Subcutaneous abdominal adipose tissue (tissue), 5 donors: ENCODE results near the gene MRPL2.
A peak's percentile ranks its signal among the peaks of the same experiment; 100 is the strongest.

Experiments
- H3K27ac ChIP-seq: one replicate; pipeline ENCODE4 v1.7.0; 2013; ENCODE audit warnings: low read depth, mild to moderate bottlenecking, inconsistent platforms, low read length, moderate library complexity
- H3K27me3 ChIP-seq, 5 donors: one replicate each; pipeline ENCODE4 v1.7.0; 2013; ENCODE audit warnings: low read length in 5 of 5, inconsistent platforms in 1 of 5; ENCODE audit not compliant: control insufficient read depth in 5 of 5, insufficient read depth in 4 of 5
- H3K36me3 ChIP-seq, 5 donors: one replicate each; pipeline ENCODE4 v1.7.0; 2013; ENCODE audit warnings: low read length in 5 of 5; ENCODE audit not compliant: control insufficient read depth in 5 of 5, insufficient read depth in 5 of 5
- H3K4me1 ChIP-seq, 5 donors: one replicate each; pipeline ENCODE4 v1.7.0; 2013; ENCODE audit warnings: low read length in 5 of 5, mild to moderate bottlenecking in 3 of 5, moderate library complexity in 1 of 5; ENCODE audit not compliant: control insufficient read depth in 5 of 5, insufficient read depth in 5 of 5
- H3K4me3 ChIP-seq, 5 donors: one replicate each; pipeline ENCODE4 v1.7.0; 2013; ENCODE audit warnings: low read length in 5 of 5, low read depth in 1 of 5
- H3K9ac ChIP-seq, 5 donors: one replicate each; pipeline ENCODE4 v1.7.0; 2013; ENCODE audit warnings: low read length in 5 of 5, mild to moderate bottlenecking in 4 of 5, moderate library complexity in 3 of 5
- H3K9me3 ChIP-seq, 5 donors: one replicate each; pipeline ENCODE4 v1.7.0; 2013; ENCODE audit warnings: low read length in 5 of 5; ENCODE audit not compliant: control insufficient read depth in 5 of 5
- donor health status: healthy.
- donor health status: healthy.
- donor health status: healthy.
- donor health status: healthy.
- donor health status: healthy.

The MRPL2 gene

DNA sequence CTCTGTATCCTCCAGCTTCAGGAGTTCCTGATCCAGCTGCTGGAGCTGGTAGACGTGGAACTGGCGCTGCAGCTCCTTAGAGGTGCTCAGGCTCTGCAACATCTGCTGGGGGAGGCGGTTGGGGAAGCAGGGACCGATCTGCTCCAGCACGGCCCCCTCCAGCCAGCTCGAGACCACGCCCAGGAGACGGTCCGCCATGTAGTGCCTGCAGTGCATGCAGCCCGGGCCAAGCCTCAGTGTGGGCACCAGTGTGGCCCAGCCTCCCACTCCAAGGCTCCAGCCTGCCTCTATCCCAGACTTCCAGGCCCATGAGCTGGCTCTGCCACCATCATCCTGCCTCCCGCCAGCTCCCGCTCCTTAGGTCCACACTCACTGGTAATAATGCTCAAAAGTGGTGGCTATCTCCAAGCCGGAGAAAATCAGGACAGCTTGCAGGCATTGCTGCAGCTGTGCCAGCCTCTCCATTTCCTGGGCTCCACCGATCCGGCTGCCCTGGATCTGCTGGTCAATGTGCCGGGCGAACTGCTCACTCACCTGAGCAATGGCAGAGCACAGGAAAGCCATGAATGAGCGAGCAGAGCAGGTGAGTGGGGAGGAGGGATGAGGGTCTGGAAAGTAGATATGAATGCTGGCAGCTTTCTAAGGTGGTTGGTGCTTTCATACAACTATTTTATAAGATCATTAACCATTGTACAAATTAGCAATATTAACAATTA, 18.5 kb downstream of the MRPL2 start:
- Histone ChIP-seq H3K27ac (no peak overlapping the region), H3K27me3 (no peaks in the 10 kb centered on the region), H3K4me1 (no peaks in the 10 kb centered on the region), H3K4me3 (no peak overlapping the region), H3K9me3 (no peaks in the 10 kb centered on the region), H3K9ac (no peak overlapping the region), H3K36me3 (peaks cover 0 to 86% (median 75%) of the 10 kb centered on the region in 5 donors)

DNA sequence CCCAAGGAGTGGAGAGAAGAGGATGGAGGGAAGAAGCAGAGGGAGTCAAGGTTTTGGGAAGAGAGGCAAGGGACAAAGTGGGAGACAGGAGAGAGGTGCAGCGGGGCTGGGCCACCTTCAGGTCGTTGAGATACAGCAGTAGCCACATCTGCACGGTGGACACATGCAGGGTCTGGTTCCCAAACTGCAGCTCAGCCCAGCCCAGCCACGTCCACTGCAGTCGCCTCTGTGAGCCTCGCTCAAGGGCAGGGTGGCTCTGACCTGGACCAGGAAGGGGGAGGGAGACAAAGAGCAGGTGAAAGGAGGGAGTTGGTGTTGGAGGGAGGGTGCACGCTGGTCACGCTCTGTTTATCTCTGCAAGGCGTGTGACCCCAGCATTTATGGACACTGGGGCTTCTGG, 20.5 kb downstream of the MRPL2 start:
- H3K9ac ChIP-seq = no peak overlapping the region
- peaks cover 0 to 85% (median 74%) of the 10 kb centered on the region in 5 donors for H3K36me3 ChIP-seq
- no peak overlapping the region for H3K27ac ChIP-seq
- no peaks in the 10 kb centered on the region for H3K4me1 ChIP-seq
- H3K4me3 ChIP-seq = no peak overlapping the region
- no peaks in the 10 kb centered on the region for H3K27me3 ChIP-seq
- no peaks in the 10 kb centered on the region for H3K9me3 ChIP-seq

DNA sequence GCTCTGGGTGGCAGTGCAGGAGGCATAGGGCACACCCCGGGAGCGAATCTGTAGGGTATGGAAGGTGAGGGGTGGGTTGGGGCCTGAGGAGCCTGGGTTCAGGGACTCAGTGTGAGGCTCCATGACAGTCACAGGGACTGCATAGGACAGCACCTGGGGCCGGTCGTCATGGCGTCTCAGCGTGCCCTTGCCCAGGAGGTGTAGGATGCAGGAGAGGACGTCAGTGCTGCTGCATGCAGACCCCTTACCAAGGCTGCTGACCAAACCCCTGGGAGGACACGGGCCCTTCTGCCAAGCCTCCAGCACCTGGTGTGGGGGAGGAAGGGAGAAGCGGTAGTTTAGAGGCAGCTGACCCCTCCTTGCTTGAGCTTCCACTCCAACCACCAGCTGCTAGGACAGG, 21.5 kb downstream of the MRPL2 start:
- Histone ChIP-seq H3K9me3 (no peaks in the 10 kb centered on the region), H3K36me3 (peaks cover 0 to 83% (median 70%) of the 10 kb centered on the region in 5 donors), H3K27me3 (no peaks in the 10 kb centered on the region), H3K9ac (no peak overlapping the region), H3K27ac (no peak overlapping the region), H3K4me1 (no peaks in the 10 kb centered on the region), H3K4me3 (no peak overlapping the region)

DNA sequence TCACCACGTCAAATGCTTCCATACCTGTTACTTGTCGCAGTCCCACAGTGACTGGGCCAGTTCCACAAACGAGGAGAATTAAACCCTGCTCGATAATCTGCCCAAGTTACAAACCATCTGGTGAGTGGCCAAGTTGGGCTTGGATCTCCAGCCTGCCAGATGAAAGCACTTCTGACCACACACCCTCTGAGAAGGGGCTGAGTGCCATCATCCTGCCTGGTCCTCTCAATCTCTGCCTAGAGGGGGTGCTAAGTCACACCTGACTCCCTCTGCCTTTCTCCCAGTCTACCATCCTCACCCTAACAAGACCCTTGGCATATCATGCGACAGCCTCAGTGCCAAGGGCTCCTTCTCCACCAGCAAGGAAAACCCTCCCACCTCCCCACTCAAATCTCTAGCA, 22.0 kb downstream of the MRPL2 start:
- H3K9ac ChIP-seq = no peak overlapping the region
- peaks cover 0 to 84% (median 70%) of the 10 kb centered on the region in 5 donors for H3K36me3 ChIP-seq
- H3K4me1 ChIP-seq = no peaks in the 10 kb centered on the region
- no peaks in the 10 kb centered on the region for H3K27me3 ChIP-seq
- no peak overlapping the region for H3K27ac ChIP-seq
- H3K9me3 ChIP-seq = no peaks in the 10 kb centered on the region
- no peak overlapping the region for H3K4me3 ChIP-seq

DNA sequence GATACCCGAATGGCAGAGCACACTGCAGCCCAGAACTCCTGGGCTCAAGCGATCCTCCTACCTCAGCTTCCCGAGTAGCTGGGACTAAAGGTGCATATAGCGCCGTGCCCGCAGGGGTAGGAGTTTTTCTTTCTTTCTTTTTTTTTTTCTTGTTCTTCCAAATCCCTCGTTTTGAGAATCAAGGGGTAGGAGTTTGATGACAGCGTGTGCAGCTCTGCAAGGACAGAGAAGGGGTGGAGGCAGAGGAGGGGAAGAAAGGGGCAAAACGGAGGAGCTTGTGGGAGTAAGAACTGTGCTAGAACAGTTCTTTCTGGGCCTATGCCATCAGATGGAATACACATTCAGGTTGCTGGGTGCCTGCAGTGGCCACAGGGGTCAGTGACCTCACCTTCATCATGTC, 22.5 kb downstream of the MRPL2 start:
- no peaks in the 10 kb centered on the region for H3K4me1 ChIP-seq
- no peaks in the 10 kb centered on the region for H3K27me3 ChIP-seq
- no peaks in the 10 kb centered on the region for H3K9me3 ChIP-seq
- H3K27ac ChIP-seq = no peak overlapping the region
- H3K36me3 ChIP-seq = peaks cover 0 to 86% (median 72%) of the 10 kb centered on the region in 5 donors
- H3K4me3 ChIP-seq = no peak overlapping the region
- no peak overlapping the region for H3K9ac ChIP-seq

DNA sequence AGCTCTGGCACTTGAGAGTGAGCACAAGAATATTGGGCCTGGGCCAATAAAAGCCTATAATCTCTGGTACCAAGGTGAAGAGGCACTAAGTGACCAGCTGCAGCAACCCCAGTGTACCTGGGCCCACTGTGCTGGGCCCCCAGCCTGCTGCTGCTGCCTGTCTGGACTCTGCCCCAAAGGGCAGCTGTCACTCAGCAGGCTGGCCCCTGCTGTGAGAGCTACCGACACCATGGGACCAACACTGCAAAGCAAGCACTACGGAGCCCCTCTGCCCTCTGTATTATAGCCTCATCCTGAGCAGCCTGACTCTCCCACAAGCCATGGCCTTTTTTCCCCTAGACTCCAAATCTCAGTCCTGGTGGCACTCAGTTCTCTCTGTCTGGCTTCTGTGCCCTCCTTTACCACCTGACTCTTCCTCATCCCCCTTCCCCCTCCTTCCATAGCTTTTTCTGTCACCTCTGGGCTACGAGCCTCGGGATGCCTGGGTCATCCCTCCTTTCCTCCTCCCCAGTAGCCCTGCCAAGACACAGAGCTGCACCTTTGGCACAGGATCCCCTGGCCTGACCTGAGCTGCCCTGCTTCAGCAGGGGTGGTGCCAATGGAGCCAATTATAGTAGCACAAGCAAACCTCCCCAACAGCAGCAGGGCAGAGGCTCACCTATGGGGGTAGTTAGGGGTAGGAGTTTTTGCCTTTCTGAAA, 23.6 kb downstream of the MRPL2 start:
- Histone ChIP-seq H3K36me3 (peaks cover 0 to 82% (median 67%) of the 10 kb centered on the region in 5 donors), H3K4me3 (no peak overlapping the region), H3K4me1 (no peaks in the 10 kb centered on the region), H3K9ac (no peak overlapping the region), H3K27ac (no peak overlapping the region), H3K9me3 (no peaks in the 10 kb centered on the region), H3K27me3 (no peaks in the 10 kb centered on the region)

DNA sequence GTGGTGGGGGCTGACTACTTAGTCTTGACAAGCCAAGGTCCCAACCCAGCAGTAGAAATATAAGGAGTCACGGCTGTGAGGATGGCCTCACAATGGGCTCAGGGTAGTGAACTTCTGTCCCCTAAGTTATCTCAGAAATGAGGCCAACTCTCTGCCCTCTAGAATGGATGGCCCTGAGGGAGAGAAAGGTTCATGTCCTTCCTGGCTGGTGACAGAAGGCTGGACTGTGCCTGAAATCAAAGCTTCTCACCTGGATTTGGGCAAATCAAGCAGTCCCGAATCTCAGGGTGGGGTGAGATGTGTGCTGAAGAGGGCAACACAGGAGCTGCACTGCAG, 25.1 kb downstream of the MRPL2 start:
- no peak overlapping the region for H3K27ac ChIP-seq
- H3K4me1 ChIP-seq = no peaks in the 10 kb centered on the region
- H3K9me3 ChIP-seq = no peaks in the 10 kb centered on the region
- H3K9ac ChIP-seq = no peak overlapping the region
- H3K36me3 ChIP-seq = peaks cover 2 to 80% (median 66%) of the 10 kb centered on the region in 5 donors
- no peak overlapping the region for H3K4me3 ChIP-seq
- no peaks in the 10 kb centered on the region for H3K27me3 ChIP-seq

DNA sequence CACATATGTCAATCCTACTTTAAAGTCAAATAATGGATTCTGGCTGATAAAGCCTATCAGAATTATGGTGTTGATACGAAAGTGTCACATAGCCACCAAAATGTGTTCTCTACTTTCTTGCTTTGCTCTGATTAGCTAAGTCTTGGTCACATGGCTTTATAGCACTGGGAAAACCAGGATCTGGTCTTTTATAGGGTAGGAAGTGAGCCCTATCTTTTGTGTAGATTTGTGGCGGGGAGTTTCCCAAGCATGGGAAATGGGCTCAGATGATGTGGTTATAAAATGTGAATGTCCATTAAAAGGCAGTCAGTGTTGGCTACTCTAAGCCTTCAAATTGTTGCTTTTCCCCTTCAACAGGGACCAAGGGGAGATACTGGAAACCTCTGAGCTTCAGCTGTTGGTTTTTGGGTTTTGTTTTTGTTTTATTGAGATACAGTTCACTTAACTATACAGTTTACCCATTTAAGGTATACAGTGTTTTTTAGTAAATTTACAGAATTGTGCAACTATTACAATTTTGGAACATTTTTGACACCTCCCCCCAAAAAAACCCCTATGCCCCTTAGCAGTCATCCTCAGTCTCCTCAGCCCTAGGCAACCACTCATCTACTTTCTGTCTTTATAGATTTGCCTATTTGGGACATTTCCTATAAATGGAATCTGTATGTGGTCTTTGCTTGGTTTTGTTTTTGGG, 25.6 kb downstream of the MRPL2 start:
- Histone ChIP-seq H3K4me1 (no peaks in the 10 kb centered on the region), H3K27ac (no peak overlapping the region), H3K9me3 (no peaks in the 10 kb centered on the region), H3K9ac (no peak overlapping the region), H3K4me3 (no peak overlapping the region), H3K36me3 (peaks cover 5 to 80% (median 66%) of the 10 kb centered on the region in 5 donors), H3K27me3 (no peaks in the 10 kb centered on the region)

DNA sequence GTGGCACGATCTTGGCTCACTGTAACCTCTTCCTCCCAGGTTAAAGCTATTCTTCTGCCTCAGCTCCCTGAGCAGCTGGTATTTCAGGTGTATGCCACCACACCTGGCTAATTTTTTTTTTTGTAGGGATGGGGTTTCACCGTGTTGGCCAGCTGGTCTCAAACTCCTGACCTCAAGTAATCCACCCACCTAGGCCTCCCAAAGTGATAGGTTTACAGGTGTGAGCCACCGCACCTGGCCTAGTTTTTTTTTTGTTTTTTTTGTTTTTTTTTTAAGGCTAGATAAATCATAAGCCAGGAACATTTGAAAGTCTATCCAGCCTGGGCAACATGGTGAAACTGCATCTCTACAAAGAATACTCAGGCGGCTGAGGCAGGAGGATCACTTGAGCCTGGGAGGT, 26.9 kb downstream of the MRPL2 start:
- Histone ChIP-seq H3K36me3 (peaks cover 5 to 80% (median 64%) of the 10 kb centered on the region in 5 donors), H3K27ac (no peak overlapping the region), H3K9me3 (no peaks in the 10 kb centered on the region), H3K4me3 (no peak overlapping the region), H3K9ac (peak overlapping the region in 1 of 5 donors; percentile 20), H3K4me1 (no peaks in the 10 kb centered on the region), H3K27me3 (no peaks in the 10 kb centered on the region)

DNA sequence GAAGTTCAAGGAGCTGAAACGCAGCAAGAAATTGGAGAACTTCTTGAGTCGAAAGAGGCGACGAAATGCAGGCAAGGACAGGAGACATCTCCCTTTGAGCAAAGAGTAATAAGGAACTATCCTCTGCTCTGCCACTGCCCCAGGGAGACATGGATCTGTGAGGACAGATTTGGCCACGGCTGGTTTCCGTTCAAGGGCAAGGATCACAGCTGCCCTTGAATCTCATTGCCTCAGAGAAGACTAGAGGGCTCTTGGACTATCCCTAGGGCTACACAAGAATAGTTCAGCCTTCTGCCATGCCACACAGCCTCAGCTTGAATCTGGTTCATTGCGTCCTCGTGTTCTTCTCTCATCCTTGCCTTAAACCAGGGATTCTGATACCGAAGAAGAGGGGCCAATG, 30.1 kb downstream of the MRPL2 start:
- no peaks in the 10 kb centered on the region for H3K9me3 ChIP-seq
- H3K4me1 ChIP-seq = no peaks in the 10 kb centered on the region
- H3K27me3 ChIP-seq = no peaks in the 10 kb centered on the region
- H3K36me3 ChIP-seq = peaks cover 14 to 86% (median 72%) of the 10 kb centered on the region in 5 donors
- no peak overlapping the region for H3K27ac ChIP-seq
- H3K9ac ChIP-seq = no peak overlapping the region
- H3K4me3 ChIP-seq = no peak overlapping the region
